HepG2 (cell line): ENCODE measurements around the gene AGRN. TPM values are rescaled to one million over a fixed set of nuclear protein-coding genes. Genes with fewer than 3 reads are reported as not detected.
A peak's percentile ranks its signal among the peaks of the same experiment; 100 is the strongest.
"Not testable (repeated sequence)": the region's sequence is repeated elsewhere in the genome, so short reads cannot be mapped to it uniquely, and the experiment has no call there.

ENCODE experiments used
- ATAC-seq: fragments of 200-7000 bp; cut with Tn5 transposase; 3 replicates; pipeline ENCODE4 v1.9.1; 2020; ENCODE audit warnings: mild to moderate bottlenecking, moderate library complexity
- BruUV-seq: library from RNA; stranded (reverse); fragments of 400-500 nt; replicated peaks from 2 replicates; lab custom pipeline; 2021; lab: Mats Ljungman, UMichigan
- CTCF ChIA-PET: fragments of 300-600 bp; formaldehyde crosslinking; extraction: SDS; loops from one replicate; lab custom pipeline; 2021; ENCODE audit warnings: low total read pairs, inconsistent platforms, low intra/inter-chr PET ratio; lab: Yijun Ruan, JAX
- POLR2A ChIA-PET: fragments of 350-600 bp; sonication (Branson Sonifier 250); formaldehyde crosslinking; loops from one replicate; lab custom pipeline; 2020; ENCODE audit warnings: antibody characterized with exemption, inconsistent platforms; lab: Yijun Ruan, JAX
- DNase-seq: peaks from one replicate; pipeline ENCODE4 v3.0.0-alpha.2; 2015; ENCODE audit warnings: low spot score
- FAIRE-seq: peaks from 3 replicates; lab custom pipeline; 2011; peaks lifted over from hg19 to GRCh38; lab: Jason Lieb, UNC
- H2AFZ ChIP-seq: one replicate; pipeline ENCODE4 v1.6.1; 2011; ENCODE audit warnings: low read length, inconsistent platforms
- H3K27ac ChIP-seq: fragments of 300-600 bp; 3 replicates; pipeline ENCODE4 v1.8.0; 2011; ENCODE audit warnings: mixed run types, mild to moderate bottlenecking, mixed read lengths, low read length, inconsistent platforms; ENCODE audit not compliant: insufficient read depth; ENCODE audit errors: extremely low read length
- H3K27me3 ChIP-seq, 2 experiments: fragments of 200-600 bp in 1 of 2; 2 replicates in 1 of 2; 3 replicates in 1 of 2; pipeline versions ENCODE4 v1.6.0 to v1.8.0; 2011; ENCODE audit warnings: low read length in 2 of 2, mild to moderate bottlenecking in 2 of 2, moderate library complexity in 2 of 2, inconsistent platforms in 1 of 2; ENCODE audit not compliant: insufficient read depth in 2 of 2, control insufficient read depth in 1 of 2
- H3K36me3 ChIP-seq, 2 experiments: fragments of 200-600 bp in 1 of 2; replicated peaks in 1 of 2; 2 replicates in 1 of 2; 3 replicates in 1 of 2; pipeline versions ENCODE4 v1.5.1 to v1.8.0; 2011; ENCODE audit warnings: low read length in 2 of 2, inconsistent platforms in 1 of 2; ENCODE audit not compliant: insufficient read depth in 2 of 2, control insufficient read depth in 1 of 2
- H3K4me1 ChIP-seq: 2 replicates; pipeline ENCODE4 v1.5.1; 2012; ENCODE audit warnings: low read length, inconsistent platforms; ENCODE audit not compliant: insufficient read depth
- H3K4me2 ChIP-seq: 2 replicates; pipeline ENCODE4 v1.6.0; 2011; ENCODE audit warnings: low read depth, low read length, inconsistent platforms
- H3K4me3 ChIP-seq, 3 experiments: fragments of 200-600 bp in 1 of 3; sonication (generic), shearing (Covaris generic) in 1 of 3; replicated peaks in 1 of 3; 2 replicates each; pipeline ENCODE4 v1.5.1; 2011 to 2016; ENCODE audit warnings: low read length in 3 of 3, inconsistent platforms in 2 of 3, low read depth in 2 of 3, mild to moderate bottlenecking in 2 of 3, control low read depth in 1 of 3, mixed read lengths in 1 of 3; ENCODE audit not compliant: insufficient read depth in 1 of 3
- H3K79me2 ChIP-seq: one replicate; pipeline ENCODE4 v1.6.1; 2011; ENCODE audit warnings: low read length, inconsistent platforms; ENCODE audit not compliant: insufficient read depth
- H3K9ac ChIP-seq: 2 replicates; pipeline ENCODE4 v1.6.0; 2011; ENCODE audit warnings: mild to moderate bottlenecking, low read depth, low read length, inconsistent platforms; ENCODE audit not compliant: insufficient read depth
- H3K9me3 ChIP-seq: 2 replicates; pipeline ENCODE4 v1.5.1; 2012; ENCODE audit warnings: mild to moderate bottlenecking, low read length
- H4K20me1 ChIP-seq: 2 replicates; pipeline ENCODE4 v1.6.0; 2011; ENCODE audit warnings: inconsistent platforms, mild to moderate bottlenecking, low read length, moderate library complexity; ENCODE audit not compliant: insufficient read depth
- MAZ ChIP-seq, 2 experiments: sonication (generic) in 1 of 2; formaldehyde crosslinking in 1 of 2; IDR thresholded peaks; 2 replicates each; pipeline versions ENCODE4 v1.5.0 to v1.6.1; 2012 to 2020; ENCODE audit warnings: low read depth in 2 of 2, mild to moderate bottlenecking in 2 of 2, borderline replicate concordance in 1 of 2, improper control_type of control experiment in 1 of 2, low read length in 1 of 2, missing genetic modification reagents in 1 of 2, moderate library complexity in 1 of 2
- PAWR ChIP-seq: sonication (generic); formaldehyde crosslinking; IDR thresholded peaks from 2 replicates; pipeline ENCODE4 v1.4.0; 2020; ENCODE audit warnings: missing genetic modification reagents, mild to moderate bottlenecking, borderline replicate concordance
- ZNF121 ChIP-seq: sonication (generic); formaldehyde crosslinking; IDR thresholded peaks from 2 replicates; pipeline ENCODE4 v1.5.0; 2020; ENCODE audit warnings: mild to moderate bottlenecking, missing genetic modification reagents
- WGBS: methylation state at CpG from one replicate; pipeline ENCODE4 v1.1.6; 2017; ENCODE audit warnings: low lambda C conversion rate; 5-methylcytosine and 5-hydroxymethylcytosine counted together
- in situ Hi-C: cut with HindIII; loops from 2 replicates; pipeline ENCODE4 v1.10.0; 2017; ENCODE audit warnings: low pct_unique_long_range_greater_than_20kb; ENCODE audit not compliant: extremely low pct_ligation_motif_present
- intact Hi-C: fragments of 100-400 bp; cut with micrococcal nuclease; formaldehyde crosslinking; loops from one replicate; pipeline ENCODE4 v1.10.0; 2022; ENCODE audit not compliant: unreplicated experiment
- polyA plus RNA-seq, 8 experiments: library from polyadenylated mRNA; depleted of rRNA in 3 of 8; stranded (reverse) in 7 of 8; unstranded in 1 of 8; fragments of >200 nt; fragmentation: Illumina TruSeq in 4 of 8; extraction: Trizol in 4 of 8; gene quantifications; 2 replicates each; pipeline versions ENCODE4 v1.2.1 to v1.2.3, GENCODE V29; 2011 to 2016; ENCODE audit warnings: low read depth in 4 of 8, missing spikeins in 1 of 8, mixed read lengths in 1 of 8; ENCODE audit not compliant: insufficient read depth in 1 of 8
- total RNA-seq, 5 experiments: library from RNA; depleted of rRNA; stranded (reverse); fragments of >200 nt; fragmentation: Illumina TruSeq; extraction: Trizol; gene quantifications; 2 replicates each; pipeline ENCODE4 v1.2.3, GENCODE V29; 2016; ENCODE audit warnings: low read depth in 1 of 5

The AGRN gene
- total and polyA plus RNA-seq, 2 of the 13 experiments (the other 11 are each of a cell fraction or from before 2014, with no cell fraction given) = 29.8 to 65.2 TPM

GRCh38 chr1:993379-993995 is 26.4 kb upstream of the AGRN start:
- no peak overlapping the region for H3K9ac ChIP-seq
- WGBS = 66% methylated on average over 14 of the region's 15 CpGs
- intact Hi-C loops = no loop called here
- in situ Hi-C loops = no loop called here
- DNase-seq = no peak
- peaks cover 4% of the 10 kb centered on the region; the same call in 1 of the 2 replicates for H4K20me1 ChIP-seq
- BruUV-seq = no TSS peak
- no peak overlapping the region for H2AFZ ChIP-seq
- peaks cover 37% of the 10 kb centered on the region for H3K4me1 ChIP-seq
- FAIRE-seq = no peak
- no peak for TF ChIP-seq MAZ (IDR thresholded peaks at IDR 0.05; ENCODE audit: borderline replicate concordance, low read depth, low read length)
- TF ChIP-seq MAZ (CRISPR knock-in tag; IDR thresholded peaks at IDR 0.05; ENCODE audit: low read depth) = no peak
- no peak for TF ChIP-seq PAWR (CRISPR knock-in tag)
- H3K36me3 ChIP-seq = no peaks in the 10 kb centered on the region
- no peak overlapping the region for H3K27ac ChIP-seq
- ChIA-PET CTCF (no interaction called here), POLR2A (no interaction called here)
- H3K9me3 ChIP-seq = peaks cover 6% of the 10 kb centered on the region
- no peak overlapping the region for H3K4me3 ChIP-seq
- ATAC-seq = no peak
- no peaks in the 10 kb centered on the region for H3K79me2 ChIP-seq
- H3K4me2 ChIP-seq = no peak overlapping the region
- peaks cover 0 to 7% of the 10 kb centered on the region in 2 experiments; a peak in 2 of 5 replicates for H3K27me3 ChIP-seq

- intact Hi-C loops, H4K20me1 ChIP-seq, H2AFZ ChIP-seq, H3K79me2 ChIP-seq, FAIRE-seq, CTCF ChIA-PET, ATAC-seq, H3K4me2 ChIP-seq, H3K4me3 ChIP-seq, H3K27ac ChIP-seq, BruUV-seq, H3K9me3 ChIP-seq, H3K9ac ChIP-seq, DNase-seq, H3K36me3 ChIP-seq, H3K27me3 ChIP-seq, in situ Hi-C loops: not testable (repeated sequence)
- TF ChIP-seq ZNF121 = peak; percentile 81
- WGBS = 66% methylated on average over 6 of the region's 6 CpGs
- peaks cover 37% of the 10 kb centered on the region for H3K4me1 ChIP-seq
- POLR2A ChIA-PET = interaction anchor here (1.8 kb wide), 1 partner anchor 12 kb away, joined by 6 read pairs; no protein-coding TSS in a partner anchor
Observed at GRCh38 chr1:994546-994945, 25.4 kb upstream of the AGRN start.
